ENCODE measurements around the gene CATSPER4.

The CATSPER4 gene

DNA sequence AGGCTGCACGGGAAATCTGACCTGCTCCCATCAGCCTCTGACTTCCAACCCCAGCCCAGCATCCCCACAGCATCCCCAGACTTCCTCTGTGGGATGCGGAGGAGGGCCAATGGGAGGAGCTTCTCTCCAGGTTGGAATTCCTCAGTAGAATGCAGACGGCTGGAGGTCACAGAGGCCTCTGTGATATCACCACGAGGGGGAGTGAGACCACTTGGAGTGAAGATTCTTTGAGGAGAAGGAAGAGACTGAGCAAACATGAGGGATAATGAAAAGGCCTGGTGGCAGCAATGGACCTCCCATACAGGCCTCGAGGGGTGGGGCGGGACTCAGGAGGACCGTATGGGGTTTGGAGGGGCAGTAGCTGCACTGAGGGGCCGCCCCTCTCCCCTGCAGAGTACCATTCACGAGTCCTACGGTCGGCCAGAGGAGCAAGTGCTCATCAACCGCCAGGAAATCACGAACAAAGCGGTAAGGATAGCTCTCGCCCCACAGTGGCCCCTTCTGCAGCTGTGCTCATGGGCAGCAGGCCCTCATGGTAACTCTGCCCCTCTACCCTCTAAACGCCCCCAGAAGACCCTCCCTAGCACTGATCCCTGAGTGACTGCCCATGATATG, at the start of gene CATSPER4:
CATSPER4 (plus strand) TSS at position 230 of the 615 bp plus-strand sequence; CDS start at position 256, 26 bp downstream.
- Histone ChIP-seq H3K4me1 (ENCODE audit: control insufficient read depth, insufficient read depth, low read length) (no peaks in the 10 kb centered on the region), H3K4me3 (ENCODE audit: low read length) (no peak within 1 kb of the TSS), H3K27me3 (replicated peaks; ENCODE audit: control insufficient read depth, insufficient read depth, low read length) (peaks cover 44% of the 10 kb centered on the region), H3K36me3 (ENCODE audit: control insufficient read depth, insufficient read depth, low read length, severe bottlenecking) (no peaks in the 10 kb centered on the region), H3K9me3 (ENCODE audit: control insufficient read depth, low read length) (no peaks in the 10 kb centered on the region), H3K9ac (ENCODE audit: low read length) (no peak within 1 kb of the TSS)
- DNase-seq (ENCODE audit: low read depth), result no peak

GRCh38 chr1:26142159-26142558, 48.2 kb upstream of the CATSPER4 start:
- H3K36me3 ChIP-seq (ENCODE audit: control insufficient read depth, insufficient read depth, low read length, severe bottlenecking), result no peaks in the 10 kb centered on the region
- H3K27me3 ChIP-seq (replicated peaks; ENCODE audit: control insufficient read depth, insufficient read depth, low read length), result peaks cover 15% of the 10 kb centered on the region
- no peaks in the 10 kb centered on the region for H3K9me3 ChIP-seq (ENCODE audit: control insufficient read depth, low read length)
- H3K4me3 ChIP-seq (ENCODE audit: low read length), result no peak overlapping the region
- H3K4me1 ChIP-seq (ENCODE audit: control insufficient read depth, insufficient read depth, low read length), result no peaks in the 10 kb centered on the region
- H3K9ac ChIP-seq (ENCODE audit: low read length), result no peak overlapping the region
- no peak for DNase-seq (ENCODE audit: low read depth)

- Histone ChIP-seq H3K27me3 (replicated peaks; ENCODE audit: control insufficient read depth, insufficient read depth, low read length) (peaks cover 39% of the 10 kb centered on the region), H3K4me1 (ENCODE audit: control insufficient read depth, insufficient read depth, low read length) (no peaks in the 10 kb centered on the region), H3K9ac (ENCODE audit: low read length) (no peak overlapping the region), H3K36me3 (ENCODE audit: control insufficient read depth, insufficient read depth, low read length, severe bottlenecking) (no peaks in the 10 kb centered on the region), H3K4me3 (ENCODE audit: low read length) (no peak overlapping the region), H3K9me3 (ENCODE audit: control insufficient read depth, low read length) (no peaks in the 10 kb centered on the region)
- peak; percentile 94 for DNase-seq (ENCODE audit: low read depth)
These were observed 45.1 kb upstream of the CATSPER4 start for GRCh38 chr1:26145041-26145959.

GRCh38 chr1:26145960-26146294, 44.5 kb upstream of the CATSPER4 start:
- H3K4me3 ChIP-seq (ENCODE audit: low read length), result no peak overlapping the region
- no peak overlapping the region for H3K9ac ChIP-seq (ENCODE audit: low read length)
- H3K27me3 ChIP-seq (replicated peaks; ENCODE audit: control insufficient read depth, insufficient read depth, low read length), result peaks cover 44% of the 10 kb centered on the region
- no peaks in the 10 kb centered on the region for H3K36me3 ChIP-seq (ENCODE audit: control insufficient read depth, insufficient read depth, low read length, severe bottlenecking)
- no peaks in the 10 kb centered on the region for H3K4me1 ChIP-seq (ENCODE audit: control insufficient read depth, insufficient read depth, low read length)
- no peaks in the 10 kb centered on the region for H3K9me3 ChIP-seq (ENCODE audit: control insufficient read depth, low read length)
- DNase-seq (ENCODE audit: low read depth), result no peak

DNA sequence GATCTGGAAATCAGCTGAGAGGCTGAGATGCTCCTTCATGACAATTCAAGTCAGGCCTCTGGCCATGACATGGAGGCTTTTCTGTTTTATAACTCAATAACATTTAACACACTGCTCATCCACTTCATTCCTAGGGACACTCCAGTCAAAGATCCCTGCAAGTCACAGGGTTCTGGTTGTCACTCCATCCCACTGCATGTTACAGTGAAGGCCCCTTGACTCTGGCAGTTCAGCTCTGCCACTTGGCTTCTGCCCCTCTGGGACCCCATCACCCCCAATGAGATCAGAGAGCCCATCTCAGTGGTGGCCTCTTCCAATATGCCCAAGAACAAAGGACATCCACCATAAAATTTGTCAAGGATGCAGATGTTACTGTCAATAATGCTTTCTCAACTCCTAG, 41.5 kb upstream of the CATSPER4 start:
- DNase-seq (ENCODE audit: low read depth), result no peak
- Histone ChIP-seq H3K27me3 (replicated peaks; ENCODE audit: control insufficient read depth, insufficient read depth, low read length) (peaks cover 59% of the 10 kb centered on the region), H3K36me3 (ENCODE audit: control insufficient read depth, insufficient read depth, low read length, severe bottlenecking) (no peaks in the 10 kb centered on the region), H3K4me3 (ENCODE audit: low read length) (no peak overlapping the region), H3K9ac (ENCODE audit: low read length) (no peak overlapping the region), H3K4me1 (ENCODE audit: control insufficient read depth, insufficient read depth, low read length) (no peaks in the 10 kb centered on the region), H3K9me3 (ENCODE audit: control insufficient read depth, low read length) (no peaks in the 10 kb centered on the region)

GRCh38 chr1:26153966-26154532, 36.4 kb upstream of the CATSPER4 start:
- Histone ChIP-seq H3K4me3 (ENCODE audit: low read length) (no peak overlapping the region), H3K9ac (ENCODE audit: low read length) (no peak overlapping the region), H3K4me1 (ENCODE audit: control insufficient read depth, insufficient read depth, low read length) (no peaks in the 10 kb centered on the region), H3K27me3 (replicated peaks; ENCODE audit: control insufficient read depth, insufficient read depth, low read length) (peaks cover 73% of the 10 kb centered on the region), H3K9me3 (ENCODE audit: control insufficient read depth, low read length) (no peaks in the 10 kb centered on the region), H3K36me3 (ENCODE audit: control insufficient read depth, insufficient read depth, low read length, severe bottlenecking) (no peaks in the 10 kb centered on the region)
- DNase-seq (ENCODE audit: low read depth), result no peak

DNA sequence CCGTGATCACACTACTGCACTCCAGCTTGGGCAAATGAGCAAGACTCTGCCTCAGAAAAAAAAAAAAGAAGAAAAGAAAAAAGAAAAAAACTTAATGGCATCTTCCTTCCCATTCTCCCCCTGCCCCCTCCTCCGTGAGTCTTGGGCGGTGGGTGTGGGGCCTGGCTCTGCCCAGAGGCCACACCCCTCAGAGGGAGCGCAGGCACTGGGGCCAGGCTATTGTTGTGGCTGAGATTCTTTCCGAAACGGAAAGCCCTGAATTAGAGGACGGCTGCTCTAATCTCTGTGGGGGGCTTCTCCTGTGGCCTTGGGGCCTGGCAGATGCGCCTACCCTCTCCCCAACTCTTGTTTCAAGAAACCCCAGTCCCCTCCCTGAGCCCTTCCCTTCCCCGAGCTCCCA, 35.7 kb upstream of the CATSPER4 start:
- no peak overlapping the region for H3K4me3 ChIP-seq (ENCODE audit: low read length)
- H3K36me3 ChIP-seq (ENCODE audit: control insufficient read depth, insufficient read depth, low read length, severe bottlenecking), result no peaks in the 10 kb centered on the region
- no peak overlapping the region for H3K9ac ChIP-seq (ENCODE audit: low read length)
- H3K4me1 ChIP-seq (ENCODE audit: control insufficient read depth, insufficient read depth, low read length), result no peaks in the 10 kb centered on the region
- H3K9me3 ChIP-seq (ENCODE audit: control insufficient read depth, low read length), result no peaks in the 10 kb centered on the region
- no peak for DNase-seq (ENCODE audit: low read depth)
- peaks cover 71% of the 10 kb centered on the region for H3K27me3 ChIP-seq (replicated peaks; ENCODE audit: control insufficient read depth, insufficient read depth, low read length)

- no peaks in the 10 kb centered on the region for H3K4me1 ChIP-seq (ENCODE audit: control insufficient read depth, insufficient read depth, low read length)
- DNase-seq (ENCODE audit: low read depth), result no peak
- no peaks in the 10 kb centered on the region for H3K36me3 ChIP-seq (ENCODE audit: control insufficient read depth, insufficient read depth, low read length, severe bottlenecking)
- H3K9me3 ChIP-seq (ENCODE audit: control insufficient read depth, low read length), result no peaks in the 10 kb centered on the region
- no peak overlapping the region for H3K4me3 ChIP-seq (ENCODE audit: low read length)
- peaks cover 62% of the 10 kb centered on the region for H3K27me3 ChIP-seq (replicated peaks; ENCODE audit: control insufficient read depth, insufficient read depth, low read length)
- no peak overlapping the region for H3K9ac ChIP-seq (ENCODE audit: low read length)
These were observed 34.8 kb upstream of the CATSPER4 start for GRCh38 chr1:26155370-26156284.

DNA sequence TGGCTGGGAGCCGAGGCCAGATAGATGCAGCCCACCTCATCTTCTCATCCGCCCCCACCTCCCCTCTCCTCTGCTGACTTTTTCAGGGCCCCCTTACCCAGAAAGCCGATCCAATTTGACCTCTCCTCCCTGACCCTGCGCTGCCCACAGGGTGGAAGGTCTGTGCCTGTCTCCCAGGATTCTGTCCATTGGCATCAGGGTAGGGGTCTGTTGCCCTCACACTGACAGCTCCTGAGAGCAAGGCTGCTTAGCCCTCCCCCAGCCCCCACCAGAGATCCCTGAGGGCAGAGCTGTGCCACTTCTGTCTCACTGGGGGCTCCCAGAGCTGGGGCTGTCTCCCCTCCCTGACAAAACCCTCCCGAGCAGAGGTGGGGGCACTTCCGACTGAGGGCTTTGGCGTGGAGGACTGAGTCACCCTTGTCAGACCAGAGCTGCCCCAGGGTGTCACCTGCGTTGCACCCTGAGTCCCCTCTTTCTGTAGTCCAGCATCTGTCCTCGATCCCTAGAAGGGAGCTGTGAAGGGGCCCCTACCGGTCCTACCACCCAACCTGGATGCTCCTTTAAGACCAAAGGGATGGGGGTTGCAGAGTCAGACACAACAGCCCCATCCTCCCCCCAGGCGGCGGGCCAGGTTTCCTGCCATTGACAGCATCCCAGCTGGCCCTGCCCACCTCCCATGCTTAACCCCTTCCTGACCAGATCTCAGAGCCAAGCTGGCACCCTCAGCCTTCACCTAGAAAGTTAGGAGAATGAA, 33.9 kb upstream of the CATSPER4 start:
- Histone ChIP-seq H3K9ac (ENCODE audit: low read length) (no peak overlapping the region), H3K9me3 (ENCODE audit: control insufficient read depth, low read length) (no peaks in the 10 kb centered on the region), H3K4me3 (ENCODE audit: low read length) (no peak overlapping the region), H3K27me3 (replicated peaks; ENCODE audit: control insufficient read depth, insufficient read depth, low read length) (peaks cover 64% of the 10 kb centered on the region), H3K4me1 (ENCODE audit: control insufficient read depth, insufficient read depth, low read length) (peaks cover 4% of the 10 kb centered on the region), H3K36me3 (ENCODE audit: control insufficient read depth, insufficient read depth, low read length, severe bottlenecking) (no peaks in the 10 kb centered on the region)
- DNase-seq (ENCODE audit: low read depth), result no peak

DNA sequence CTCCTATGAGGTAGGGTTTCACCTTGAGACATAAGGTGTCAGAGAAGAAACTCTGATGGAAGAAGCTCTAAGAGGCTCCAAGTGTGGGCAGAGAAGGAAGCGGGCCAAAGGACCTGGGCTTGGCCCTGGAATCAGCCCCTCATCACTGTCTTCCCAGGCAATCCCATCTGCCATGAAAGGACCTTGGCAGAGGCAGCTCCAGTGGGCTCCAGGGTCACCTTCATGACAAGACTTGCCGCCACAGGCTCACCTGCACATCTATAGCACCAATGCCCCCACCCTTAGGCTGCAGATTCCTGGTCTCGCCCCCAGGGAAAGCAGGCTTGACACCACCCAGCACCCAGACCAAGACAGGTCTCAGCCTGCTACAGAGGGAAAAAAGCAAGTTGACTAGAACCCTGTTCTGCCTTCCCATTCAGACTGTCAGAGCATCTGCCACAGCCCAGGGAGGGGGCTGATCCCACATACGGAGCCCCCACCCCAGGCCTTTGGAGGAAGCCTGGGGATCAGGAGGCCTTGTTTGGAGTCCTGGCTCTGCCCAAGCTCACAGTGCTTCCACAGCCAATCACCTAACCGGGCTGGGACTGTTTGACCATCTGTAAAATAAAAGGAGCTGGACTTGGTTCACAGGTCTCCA, 32.0 kb upstream of the CATSPER4 start:
- no peak overlapping the region for H3K9ac ChIP-seq (ENCODE audit: low read length)
- no peak overlapping the region for H3K4me3 ChIP-seq (ENCODE audit: low read length)

More for the DNA sequence above, 32.0 kb upstream of the CATSPER4 start:
- Histone ChIP-seq H3K9me3 (ENCODE audit: control insufficient read depth, low read length) (no peaks in the 10 kb centered on the region), H3K27me3 (replicated peaks; ENCODE audit: control insufficient read depth, insufficient read depth, low read length) (peaks cover 64% of the 10 kb centered on the region), H3K36me3 (ENCODE audit: control insufficient read depth, insufficient read depth, low read length, severe bottlenecking) (no peaks in the 10 kb centered on the region), H3K4me1 (ENCODE audit: control insufficient read depth, insufficient read depth, low read length) (peaks cover 9% of the 10 kb centered on the region)
- no peak for DNase-seq (ENCODE audit: low read depth)

All from adipocyte (in vitro differentiated cells).